Stimulated activated CD8-positive, alpha-beta memory T cell treated with anti-CD3 and anti-CD28 coated beads, Interleukin-4, amount 100 ng/mL, for 1 hour (primary cell): ENCODE results near the gene RRP1.
A peak's percentile ranks its signal among the peaks of the same experiment; 100 is the strongest.

Experiments used
- DNase-seq, 2 donors: peaks; one replicate each; pipeline ENCODE4 v3.0.0-alpha.2; 2020; ENCODE audit warnings: low read depth in 2 of 2, low spot score in 1 of 2

The RRP1 gene

GRCh38 chr21:43801006-43801783 is 11.8 kb downstream of the RRP1 start:
- no peak for DNase-seq

GRCh38 chr21:43802713-43803313 is 13.4 kb downstream of the RRP1 start:
- DNase-seq: no peak

- DNase-seq: no peak
Observed at GRCh38 chr21:43803558-43804300, 14.4 kb downstream of the RRP1 start.

GRCh38 chr21:43805275-43805800 is 16.0 kb downstream of the RRP1 start:
- DNase-seq: no peak

GRCh38 chr21:43806017-43806710 is 16.8 kb downstream of the RRP1 start:
- DNase-seq: no peak

GRCh38 chr21:43808367-43808766 is 19.0 kb downstream of the RRP1 start:
- DNase-seq: no peak

- DNase-seq: no peak
Observed at GRCh38 chr21:43808832-43809251, 19.5 kb downstream of the RRP1 start.

GRCh38 chr21:43809346-43809799 is 20.0 kb downstream of the RRP1 start:
- no peak for DNase-seq

- no peak for DNase-seq
Observed at GRCh38 chr21:43809853-43810504, 20.6 kb downstream of the RRP1 start.

- DNase-seq: peak; percentile 78 to 79
Observed at GRCh38 chr21:43810505-43811261, 21.3 kb downstream of the RRP1 start.

- no peak for DNase-seq
Observed at GRCh38 chr21:43811262-43812105, 22.1 kb downstream of the RRP1 start.

GRCh38 chr21:43812139-43812821 is 22.9 kb downstream of the RRP1 start:
- DNase-seq: no peak

GRCh38 chr21:43812957-43813655 is 23.7 kb downstream of the RRP1 start:
- no peak for DNase-seq

- no peak for DNase-seq
Observed at GRCh38 chr21:43813656-43813980, 24.2 kb downstream of the RRP1 start.

GRCh38 chr21:43814215-43815106 is 25.1 kb downstream of the RRP1 start:
- no peak for DNase-seq

GRCh38 chr21:43815107-43815613 is 25.8 kb downstream of the RRP1 start:
- no peak for DNase-seq

GRCh38 chr21:43815991-43816390 is 26.6 kb downstream of the RRP1 start:
- DNase-seq: no peak
